ENCODE measurements around the gene GOT2. TPM values are rescaled to one million over a fixed set of nuclear protein-coding genes. Genes with fewer than 3 reads are reported as not detected.
"Not testable (repeated sequence)": the region's sequence is repeated elsewhere in the genome, so short reads cannot be mapped to it uniquely, and the experiment has no call there.

GOT2 gene
- total RNA-seq: 100 to 1,000 TPM; 143 to 147 (median 143) TPM

- Mint-ChIP-seq H3K4me3 (peak within 1 kb of the TSS; percentile 97), H3K36me3 (ENCODE audit: insufficient read depth) (peaks cover 13% of the 10 kb centered on the region), H3K9me3 (no peaks in the 10 kb centered on the region), H3K27me3 (ENCODE audit: low read depth) (peaks cover 2% of the 10 kb centered on the region), H3K4me1 (ENCODE audit: low read depth) (peaks cover 34% of the 10 kb centered on the region)
- DNase-seq (peak; percentile 74), ATAC-seq (peak; percentile 94 to 95)
Measured at GRCh38 chr16:58733671-58734458, at the start of gene GOT2. TSS of gene GOT2 (minus strand) at chr16:58734316. CDS start at chr16:58734228, 88 bp downstream.

GRCh38 chr16:58779291-58779690 lies 45.2 kb upstream of the GOT2 start:
- H3K36me3 Mint-ChIP-seq (ENCODE audit: insufficient read depth); H3K4me1 Mint-ChIP-seq (ENCODE audit: low read depth); DNase-seq; H3K9me3 Mint-ChIP-seq; H3K27me3 Mint-ChIP-seq (ENCODE audit: low read depth); ATAC-seq; H3K4me3 Mint-ChIP-seq: not testable (repeated sequence)

GRCh38 chr16:58773870-58774269 lies 39.8 kb upstream of the GOT2 start:
- Mint-ChIP-seq H3K4me3 (no peak overlapping the region), H3K9me3 (no peaks in the 10 kb centered on the region), H3K4me1 (ENCODE audit: low read depth) (no peaks in the 10 kb centered on the region), H3K36me3 (ENCODE audit: insufficient read depth) (no peaks in the 10 kb centered on the region), H3K27me3 (ENCODE audit: low read depth) (peaks cover 7% of the 10 kb centered on the region)
- no peak for DNase-seq
- ATAC-seq: no peak

- no peak for DNase-seq
- Mint-ChIP-seq H3K36me3 (ENCODE audit: insufficient read depth) (no peaks in the 10 kb centered on the region), H3K27me3 (ENCODE audit: low read depth) (peaks cover 5% of the 10 kb centered on the region), H3K4me1 (ENCODE audit: low read depth) (no peaks in the 10 kb centered on the region), H3K9me3 (no peaks in the 10 kb centered on the region), H3K4me3 (no peak overlapping the region)
- no peak for ATAC-seq
Measured at GRCh38 chr16:58768145-58768544, 34.0 kb upstream of the GOT2 start.

- Mint-ChIP-seq H3K4me3 (no peak overlapping the region), H3K27me3 (ENCODE audit: low read depth) (peaks cover 5% of the 10 kb centered on the region), H3K4me1 (ENCODE audit: low read depth) (no peaks in the 10 kb centered on the region), H3K36me3 (ENCODE audit: insufficient read depth) (no peaks in the 10 kb centered on the region), H3K9me3 (no peaks in the 10 kb centered on the region)
- no peak for ATAC-seq
- DNase-seq: no peak
Measured at GRCh38 chr16:58767581-58767980, 33.5 kb upstream of the GOT2 start.

GRCh38 chr16:58756650-58757332 lies 22.7 kb upstream of the GOT2 start:
- H3K9me3 Mint-ChIP-seq: no peaks in the 10 kb centered on the region
- H3K4me1 Mint-ChIP-seq (ENCODE audit: low read depth): peaks cover 7% of the 10 kb centered on the region
- H3K27me3 Mint-ChIP-seq (ENCODE audit: low read depth): no peaks in the 10 kb centered on the region
- H3K36me3 Mint-ChIP-seq (ENCODE audit: insufficient read depth): no peaks in the 10 kb centered on the region
- ATAC-seq (no peak), DNase-seq (no peak)
- no peak overlapping the region for H3K4me3 Mint-ChIP-seq

GRCh38 chr16:58755989-58756649 lies 22.0 kb upstream of the GOT2 start:
- H3K9me3 Mint-ChIP-seq: no peaks in the 10 kb centered on the region
- H3K4me3 Mint-ChIP-seq: peak overlapping the region; percentile 44
- ATAC-seq (peak; percentile 96), DNase-seq (peak; percentile 71)
- H3K27me3 Mint-ChIP-seq (ENCODE audit: low read depth): no peaks in the 10 kb centered on the region
- H3K36me3 Mint-ChIP-seq (ENCODE audit: insufficient read depth): no peaks in the 10 kb centered on the region
- peaks cover 7% of the 10 kb centered on the region for H3K4me1 Mint-ChIP-seq (ENCODE audit: low read depth)

GRCh38 chr16:58753711-58754134 lies 19.6 kb upstream of the GOT2 start:
- peaks cover 7% of the 10 kb centered on the region for H3K4me1 Mint-ChIP-seq (ENCODE audit: low read depth)
- no peak overlapping the region for H3K4me3 Mint-ChIP-seq
- no peaks in the 10 kb centered on the region for H3K9me3 Mint-ChIP-seq
- ATAC-seq: no peak
- DNase-seq: no peak
- H3K36me3 Mint-ChIP-seq (ENCODE audit: insufficient read depth): no peaks in the 10 kb centered on the region
- H3K27me3 Mint-ChIP-seq (ENCODE audit: low read depth): no peaks in the 10 kb centered on the region

- H3K9me3 Mint-ChIP-seq: no peaks in the 10 kb centered on the region
- no peaks in the 10 kb centered on the region for H3K36me3 Mint-ChIP-seq (ENCODE audit: insufficient read depth)
- DNase-seq (no peak), ATAC-seq (no peak)
- no peaks in the 10 kb centered on the region for H3K4me1 Mint-ChIP-seq (ENCODE audit: low read depth)
- no peak overlapping the region for H3K4me3 Mint-ChIP-seq
- no peaks in the 10 kb centered on the region for H3K27me3 Mint-ChIP-seq (ENCODE audit: low read depth)
Measured at GRCh38 chr16:58744497-58744896, 10.4 kb upstream of the GOT2 start.

- ATAC-seq (no peak), DNase-seq (no peak)
- Mint-ChIP-seq H3K36me3 (ENCODE audit: insufficient read depth) (no peaks in the 10 kb centered on the region), H3K9me3 (no peaks in the 10 kb centered on the region), H3K4me3 (no peak overlapping the region), H3K4me1 (ENCODE audit: low read depth) (no peaks in the 10 kb centered on the region), H3K27me3 (ENCODE audit: low read depth) (peaks cover 2% of the 10 kb centered on the region)
Measured at GRCh38 chr16:58741976-58742375, 7.9 kb upstream of the GOT2 start.

- Mint-ChIP-seq H3K36me3 (ENCODE audit: insufficient read depth) (no peaks in the 10 kb centered on the region), H3K9me3 (no peaks in the 10 kb centered on the region), H3K4me1 (ENCODE audit: low read depth) (no peaks in the 10 kb centered on the region), H3K4me3 (no peak overlapping the region), H3K27me3 (ENCODE audit: low read depth) (peaks cover 2% of the 10 kb centered on the region)
- no peak for ATAC-seq
- DNase-seq: no peak
Measured at GRCh38 chr16:58741166-58741565, 7.0 kb upstream of the GOT2 start.

- DNase-seq: no peak
- Mint-ChIP-seq H3K4me3 (no peak overlapping the region), H3K9me3 (no peaks in the 10 kb centered on the region), H3K4me1 (ENCODE audit: low read depth) (peaks cover 4% of the 10 kb centered on the region), H3K27me3 (ENCODE audit: low read depth) (peaks cover 2% of the 10 kb centered on the region), H3K36me3 (ENCODE audit: insufficient read depth) (no peaks in the 10 kb centered on the region)
- ATAC-seq: no peak
Measured at GRCh38 chr16:58738672-58739296, 4.7 kb upstream of the GOT2 start.

GRCh38 chr16:58736341-58736740 lies 2.2 kb upstream of the GOT2 start:
- H3K27me3 Mint-ChIP-seq (ENCODE audit: low read depth); DNase-seq: not testable (repeated sequence)
- peaks cover 24% of the 10 kb centered on the region for H3K4me1 Mint-ChIP-seq (ENCODE audit: low read depth)

GRCh38 chr16:58734459-58734787 lies 307 bp upstream of the GOT2 start:
- H3K9me3 Mint-ChIP-seq: no peaks in the 10 kb centered on the region
- peaks cover 9% of the 10 kb centered on the region for H3K36me3 Mint-ChIP-seq (ENCODE audit: insufficient read depth)
- H3K4me3 Mint-ChIP-seq: peak overlapping the region; percentile 97
- H3K27me3 Mint-ChIP-seq (ENCODE audit: low read depth): peaks cover 2% of the 10 kb centered on the region
- peaks cover 34% of the 10 kb centered on the region for H3K4me1 Mint-ChIP-seq (ENCODE audit: low read depth)
- no peak for DNase-seq
- no peak for ATAC-seq

More at GRCh38 chr16:58736341-58736740, 2.2 kb upstream of the GOT2 start:
- H3K9me3 Mint-ChIP-seq; ATAC-seq; H3K4me3 Mint-ChIP-seq; H3K36me3 Mint-ChIP-seq (ENCODE audit: insufficient read depth): not testable (repeated sequence)
